GM18519 (cell line): ENCODE results near the gene PIP4K2A.
"Not testable (repeated sequence)": the region's sequence is repeated elsewhere in the genome, so short reads cannot be mapped to it uniquely, and the experiment has no call there.

ENCODE experiments used
- ATAC-seq: cut with Tn5 transposase; IDR thresholded peaks from one replicate; pipeline ENCODE4 v1.9.1; 2021; ENCODE audit warnings: mild to moderate bottlenecking, moderate library complexity; ENCODE audit not compliant: unreplicated experiment, low FRiP score

Gene PIP4K2A

GRCh38 chr10:22499973-22500372 is 214.4 kb downstream of the PIP4K2A start:
- ATAC-seq, result not testable (repeated sequence)

- ATAC-seq, result no peak
Observed at GRCh38 chr10:22495396-22495795, 219.0 kb downstream of the PIP4K2A start.

GRCh38 chr10:22494007-22494406 is 220.4 kb downstream of the PIP4K2A start:
- no peak for ATAC-seq

- ATAC-seq, result peak; percentile 48
Observed at GRCh38 chr10:22491931-22492615, 222.3 kb downstream of the PIP4K2A start.

GRCh38 chr10:22491480-22491879 is 222.9 kb downstream of the PIP4K2A start:
- ATAC-seq, result no peak

GRCh38 chr10:22489975-22490374 is 224.4 kb downstream of the PIP4K2A start:
- ATAC-seq, result no peak

GRCh38 chr10:22489467-22489866 is 224.9 kb downstream of the PIP4K2A start:
- no peak for ATAC-seq

GRCh38 chr10:22486431-22486830 is 227.9 kb downstream of the PIP4K2A start:
- ATAC-seq, result no peak
